GM18498 (cell line): ENCODE data around the gene KLHL24.
"Not testable (repeated sequence)": the region's sequence is repeated elsewhere in the genome, so short reads cannot be mapped to it uniquely, and the experiment has no call there.

Experiments used
- ATAC-seq: cut with Tn5 transposase; IDR thresholded peaks from one replicate; pipeline ENCODE4 v1.9.1; 2021; ENCODE audit warnings: mild to moderate bottlenecking, moderate library complexity; ENCODE audit not compliant: unreplicated experiment

The KLHL24 gene

DNA sequence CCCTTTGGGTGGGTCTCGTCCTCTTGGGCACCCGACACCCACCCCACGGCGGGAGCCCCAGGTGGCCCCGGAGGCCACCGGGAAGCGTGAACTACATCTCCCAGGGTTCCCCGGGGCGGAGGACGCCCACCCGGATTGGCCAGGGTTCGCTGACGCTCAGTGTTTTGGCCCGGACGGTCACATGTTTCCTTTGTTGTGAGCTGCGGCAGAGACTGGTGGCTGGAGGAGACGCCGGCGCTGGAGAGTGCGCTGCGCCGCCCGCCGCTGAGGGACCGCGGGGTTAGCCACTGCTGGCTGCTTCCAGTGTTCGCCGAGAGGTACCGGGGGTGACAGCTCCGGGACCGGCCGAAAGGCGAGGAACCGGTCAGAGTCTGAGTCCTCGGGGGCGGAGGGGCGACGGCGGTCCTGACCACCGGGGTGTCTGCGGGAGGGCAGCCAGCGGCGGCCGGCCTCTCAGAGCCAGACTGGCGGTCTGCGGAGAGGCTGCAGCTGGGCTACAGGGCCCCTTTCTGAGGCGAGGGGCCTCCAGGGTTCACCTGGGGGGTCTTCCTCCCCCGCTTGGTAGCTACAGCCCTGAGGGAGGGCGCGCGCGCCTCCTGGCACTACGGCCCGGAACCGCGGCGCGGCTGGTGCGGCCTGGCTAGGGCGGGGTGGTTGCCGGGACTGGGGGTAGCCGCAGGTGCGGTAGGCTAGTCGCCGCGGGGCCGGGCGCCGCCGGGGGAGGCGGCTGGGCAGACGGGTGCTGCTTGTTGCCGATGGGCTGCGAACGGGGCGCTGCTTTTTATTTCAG, at the start of gene KLHL24:
Gene KLHL24, plus strand, starts transcription at position 193 of the 790 bp plus-strand sequence. CDS start 14,734 bp downstream, outside the sequence.
- peak; percentile 85 for ATAC-seq

DNA sequence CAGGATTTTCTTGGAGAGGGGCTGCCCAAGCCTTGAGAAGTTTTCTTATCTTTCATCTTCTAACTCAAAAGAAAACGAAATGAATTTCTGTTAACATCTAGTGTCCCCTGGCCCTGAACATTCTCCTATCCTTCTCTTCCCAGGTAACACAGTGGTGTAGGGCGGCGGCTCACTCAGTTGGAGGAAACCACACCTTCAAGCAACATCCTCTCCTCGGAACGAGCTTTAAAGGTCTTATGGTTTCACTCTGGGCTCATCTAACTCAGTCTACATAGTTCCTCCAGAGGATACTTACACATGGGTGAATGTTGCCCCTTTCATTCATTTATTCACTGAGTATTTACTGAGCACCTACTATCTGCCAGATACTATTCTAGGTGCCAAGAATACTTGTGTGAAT, 48.9 kb upstream of the KLHL24 start:
- ATAC-seq, result no peak

GRCh38 chr3:183587336-183587735, 48.1 kb upstream of the KLHL24 start:
- ATAC-seq, result no peak

GRCh38 chr3:183590442-183590841, 45.0 kb upstream of the KLHL24 start:
- ATAC-seq, result no peak

GRCh38 chr3:183591881-183592521, 43.4 kb upstream of the KLHL24 start:
- peak; percentile 93 for ATAC-seq

DNA sequence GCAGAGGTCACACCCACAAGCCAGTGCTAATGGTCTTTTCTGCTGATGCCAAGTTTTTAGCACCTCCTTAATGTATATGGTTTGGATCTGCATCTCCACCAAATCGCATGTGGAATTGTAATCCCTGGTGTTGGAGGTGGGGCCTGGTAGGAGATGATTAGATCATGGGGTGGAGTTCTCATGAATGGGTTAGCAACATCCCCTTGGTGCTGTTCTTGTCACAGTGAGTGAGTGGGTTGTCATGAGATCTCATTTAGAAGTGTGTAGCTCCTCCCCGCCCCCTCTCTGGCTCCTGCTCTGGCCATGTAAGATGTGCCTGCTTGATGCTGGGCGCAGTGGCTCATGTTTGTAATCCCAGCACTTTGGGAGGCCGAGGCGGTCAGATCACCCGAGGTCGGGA, 42.6 kb upstream of the KLHL24 start:
- no peak for ATAC-seq

GRCh38 chr3:183594636-183595035, 40.8 kb upstream of the KLHL24 start:
- ATAC-seq, result no peak

DNA sequence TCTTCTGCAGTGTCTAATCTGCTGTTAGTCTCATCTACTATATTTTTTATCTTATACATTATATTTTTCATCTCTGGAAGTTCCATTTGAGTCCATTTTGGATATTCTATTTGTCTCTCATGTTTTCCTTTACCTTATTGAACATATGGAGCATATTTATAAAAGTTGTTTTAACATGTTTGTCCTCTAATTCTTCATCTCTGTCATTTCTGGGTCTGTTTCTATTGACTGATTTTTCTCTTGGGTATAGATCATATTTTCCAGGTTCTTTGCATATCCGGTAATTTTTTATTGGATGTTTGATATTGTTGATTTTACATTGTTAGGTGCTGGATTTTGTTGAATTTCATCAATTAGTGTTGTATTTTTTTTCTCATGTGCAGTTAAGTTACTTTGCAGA, 37.5 kb upstream of the KLHL24 start:
- ATAC-seq, result no peak

DNA sequence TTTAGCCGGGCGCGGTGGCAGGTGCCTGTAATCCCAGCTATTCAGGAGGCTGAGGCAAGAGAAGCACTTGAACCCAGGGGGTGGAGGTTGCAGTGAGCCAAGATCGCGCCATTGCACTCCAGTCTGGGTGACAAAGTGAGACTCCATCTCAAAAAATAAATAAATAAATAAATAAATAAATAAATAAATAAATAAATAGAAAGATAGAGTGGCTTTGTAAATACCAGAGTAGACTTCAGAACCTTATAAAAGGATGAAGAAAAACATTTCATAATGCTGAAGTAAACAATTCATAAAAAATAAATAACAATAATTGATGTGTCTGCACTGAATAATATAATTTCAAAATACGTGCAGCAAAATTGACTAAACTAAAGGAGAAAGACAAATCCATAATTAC, 24.1 kb upstream of the KLHL24 start:
- not testable (repeated sequence) for ATAC-seq

- no peak for ATAC-seq
Observed at GRCh38 chr3:183613366-183614285, 21.8 kb upstream of the KLHL24 start.

DNA sequence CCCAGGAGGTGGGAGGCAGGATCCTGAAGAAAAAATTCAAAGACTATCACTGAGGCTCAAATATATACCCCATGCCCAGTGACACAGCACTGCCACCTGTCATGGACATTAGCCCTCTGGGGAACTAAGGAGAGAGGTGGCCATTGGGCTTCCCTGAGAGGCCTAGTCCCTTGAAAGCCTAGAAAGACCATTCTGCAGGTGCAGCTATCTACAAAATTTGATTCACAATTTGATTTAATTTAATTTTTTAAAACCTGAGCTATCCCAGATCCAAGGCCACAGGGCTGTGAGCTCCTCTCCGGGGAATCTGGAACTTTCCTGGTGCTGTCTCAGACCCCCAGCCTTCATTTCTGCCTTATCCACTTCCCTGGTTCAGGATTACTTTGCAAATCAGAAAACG, 16.9 kb upstream of the KLHL24 start:
- no peak for ATAC-seq

DNA sequence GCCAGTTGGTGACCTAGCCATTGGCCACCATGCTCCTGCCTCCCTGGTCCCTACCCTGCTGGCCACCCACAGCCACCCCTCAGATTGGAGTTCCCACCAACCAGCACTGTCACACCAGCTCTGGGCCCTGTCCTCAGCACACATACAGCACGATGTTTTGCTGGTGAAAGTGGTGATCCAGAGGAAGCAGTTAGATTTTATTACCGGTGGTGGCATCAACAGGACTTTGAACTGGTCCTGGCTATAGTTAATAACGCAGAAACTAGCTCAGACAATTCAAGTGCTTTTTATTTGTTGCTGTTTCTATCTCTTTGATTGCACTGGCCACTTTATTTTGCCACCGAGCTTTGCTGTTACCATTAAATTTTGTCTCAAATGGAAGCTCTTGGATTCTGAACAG, 16.4 kb upstream of the KLHL24 start:
- no peak for ATAC-seq

DNA sequence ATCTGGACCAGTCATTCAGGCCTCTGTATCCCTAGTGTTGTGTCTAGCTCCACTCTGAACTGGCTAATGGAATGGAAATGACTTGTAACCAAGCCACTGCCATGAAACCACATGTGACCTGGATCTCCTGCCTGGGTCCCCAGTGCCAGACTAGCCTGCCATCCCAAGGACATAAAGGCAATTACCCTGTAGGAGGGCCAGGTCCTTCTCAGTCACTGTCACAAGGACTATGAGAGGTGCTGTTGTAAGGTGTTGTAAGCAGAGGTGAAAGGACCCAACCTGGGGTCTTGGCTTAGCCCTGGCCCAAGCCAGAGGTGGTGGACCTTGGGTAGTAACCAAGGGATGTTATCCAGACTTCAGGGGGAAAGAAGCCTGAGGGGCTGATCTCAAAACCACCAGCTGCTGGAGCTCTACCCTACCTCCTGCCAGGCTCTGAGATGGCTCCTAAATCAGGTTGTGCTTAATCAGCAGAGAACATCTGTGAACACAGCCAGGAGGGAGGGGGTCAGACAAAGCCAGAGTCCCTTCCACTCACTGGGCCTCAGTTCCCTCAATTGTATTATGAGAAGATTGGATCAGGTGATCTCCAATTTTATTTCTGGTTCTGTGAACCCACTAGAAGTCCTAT, 15.7 kb upstream of the KLHL24 start:
- no peak for ATAC-seq

GRCh38 chr3:183620252-183620628, 15.2 kb upstream of the KLHL24 start:
- ATAC-seq, result no peak

DNA sequence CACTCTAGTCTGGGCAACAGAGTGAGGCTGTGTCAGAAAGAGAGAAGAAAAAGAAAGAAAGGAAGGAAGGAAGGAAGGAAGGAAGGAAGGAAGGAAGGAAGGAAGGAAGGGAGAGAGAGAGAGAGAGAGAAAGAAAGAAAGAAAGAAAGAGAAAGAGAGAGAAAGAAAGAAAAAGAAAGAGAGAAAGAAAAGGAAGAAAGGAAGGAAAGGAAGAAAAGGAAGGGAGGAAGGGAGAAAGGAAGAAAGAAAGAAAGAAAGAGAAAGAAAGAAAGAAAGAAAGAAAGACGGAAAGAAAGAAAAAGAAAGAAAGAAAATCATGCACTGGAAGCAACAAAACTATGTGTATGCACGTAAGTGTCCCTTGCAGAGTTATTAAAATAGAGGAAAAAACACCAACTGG, 12.9 kb upstream of the KLHL24 start:
- ATAC-seq, result not testable (repeated sequence)

DNA sequence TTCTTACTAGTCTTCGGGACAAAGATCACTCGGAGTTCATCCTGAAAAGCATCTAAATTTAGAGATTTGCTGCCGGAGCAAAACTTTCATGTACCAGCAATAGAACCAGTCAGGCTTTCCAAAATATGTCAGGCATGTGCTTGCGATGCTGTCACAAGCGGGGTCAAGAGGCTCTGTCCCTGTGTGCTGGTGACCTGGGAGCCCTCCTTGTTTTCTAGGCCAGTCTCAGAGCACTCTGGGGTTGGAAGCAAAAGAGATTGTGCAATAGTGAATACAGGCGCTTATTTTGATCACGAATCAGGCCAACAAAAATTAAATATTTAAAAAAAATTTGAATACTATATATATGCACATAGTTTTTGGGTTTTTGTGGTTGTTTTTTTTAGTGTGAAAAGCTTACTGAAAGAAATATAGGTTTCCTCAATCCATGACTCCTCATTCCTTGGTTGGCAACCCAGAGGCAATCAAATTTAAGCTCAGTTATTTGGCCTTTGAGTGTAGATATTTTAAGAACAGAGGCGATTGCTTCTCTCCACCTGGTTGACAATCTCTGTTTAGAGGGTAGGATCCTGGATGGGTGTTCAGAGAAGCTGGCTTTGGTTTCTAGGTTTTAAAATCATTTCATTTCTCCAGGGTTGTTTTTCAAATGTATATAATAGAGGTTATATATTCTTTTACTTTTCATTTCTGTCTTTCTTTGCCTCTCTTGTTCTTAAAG, 8.4 kb upstream of the KLHL24 start:
- no peak for ATAC-seq

GRCh38 chr3:183629546-183630301, 5.7 kb upstream of the KLHL24 start:
- ATAC-seq, result no peak

GRCh38 chr3:183631715-183632114, 3.7 kb upstream of the KLHL24 start:
- ATAC-seq, result no peak

DNA sequence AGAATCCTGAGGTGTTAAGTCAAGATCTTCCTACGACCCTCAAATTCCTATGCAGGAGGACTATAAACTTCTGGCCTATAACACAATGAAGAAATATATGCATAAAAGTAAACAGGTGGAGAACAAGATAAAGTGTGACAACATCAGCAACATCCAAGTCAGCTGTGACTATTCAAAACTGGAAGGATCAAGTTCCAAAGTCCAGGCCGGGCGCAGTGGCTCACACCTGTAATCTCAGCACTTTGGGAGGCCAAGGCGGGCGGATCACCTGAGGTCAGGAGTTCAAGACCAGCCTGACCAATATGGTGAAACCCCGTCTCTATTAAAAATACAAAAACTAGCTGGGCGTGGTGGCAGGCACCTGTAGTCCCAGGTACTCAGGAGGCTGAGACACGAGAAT, 2.7 kb upstream of the KLHL24 start:
- not testable (repeated sequence) for ATAC-seq

DNA sequence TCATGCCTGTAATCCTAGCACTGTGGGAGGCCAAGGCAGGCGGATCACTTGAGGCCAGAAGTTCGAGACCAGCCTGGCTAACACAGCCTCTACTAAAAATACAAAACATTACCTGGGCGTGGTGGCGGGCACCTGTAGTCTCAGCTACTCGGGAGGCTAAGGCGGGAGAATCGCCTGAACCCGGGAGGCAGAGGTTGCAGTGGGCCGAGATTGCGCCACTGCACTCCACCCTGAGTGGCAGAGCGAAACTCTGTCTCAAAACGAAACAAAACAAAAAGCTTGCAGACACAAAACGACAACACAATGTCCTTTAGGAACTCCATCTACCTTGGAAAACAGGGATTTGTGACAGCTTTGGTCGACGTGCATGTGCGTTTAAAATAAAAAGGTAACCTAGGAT, 716 bp upstream of the KLHL24 start:
- ATAC-seq, result no peak
